Kidney (tissue), 14 donors: ENCODE measurements around the gene EGLN2. TPM values are rescaled to one million over a fixed set of nuclear protein-coding genes. Genes with fewer than 3 reads are reported as not detected.
A peak's percentile ranks its signal among the peaks of the same experiment; 100 is the strongest.

Source experiments
- DNase-seq, 5 donors: peaks; one replicate each; pipeline ENCODE4 v3.0.0-alpha.2; 2013 to 2020
- FAIRE-seq: peaks from 2 replicates; lab custom pipeline; 2012; peaks lifted over from hg19 to GRCh38; lab: Jason Lieb, UNC
- H3K27ac ChIP-seq, 2 donors: one replicate each; pipeline ENCODE4 v1.7.0; 2013; ENCODE audit warnings: low read depth in 2 of 2, low read length in 2 of 2, inconsistent platforms in 1 of 2
- H3K27me3 ChIP-seq: one replicate; pipeline ENCODE4 v1.7.1; 2013; ENCODE audit warnings: low read length, inconsistent platforms; ENCODE audit not compliant: control insufficient read depth, insufficient read depth
- H3K36me3 ChIP-seq, 3 donors: one replicate each; pipeline versions ENCODE4 v1.7.0 to v1.7.1; 2013; ENCODE audit warnings: low read length in 3 of 3, control low read depth in 1 of 3, inconsistent platforms in 1 of 3; ENCODE audit not compliant: insufficient read depth in 3 of 3, control insufficient read depth in 2 of 3
- H3K4me1 ChIP-seq, 3 donors: one replicate each; pipeline versions ENCODE4 v1.7.0 to v1.7.1; 2013; ENCODE audit warnings: low read length in 3 of 3, inconsistent platforms in 1 of 3, low read depth in 1 of 3; ENCODE audit not compliant: control insufficient read depth in 2 of 3, insufficient read depth in 2 of 3
- H3K4me3 ChIP-seq, 3 donors: one replicate each; pipeline versions ENCODE4 v1.7.0 to v1.8.1; 2013; ENCODE audit warnings: low read length in 3 of 3, control low read depth in 1 of 3, inconsistent platforms in 1 of 3
- H3K9ac ChIP-seq, 3 donors: one replicate each; pipeline versions ENCODE4 v1.7.0 to v1.7.1; 2013; ENCODE audit warnings: low read length in 3 of 3, control low read depth in 1 of 3, inconsistent platforms in 1 of 3
- H3K9me3 ChIP-seq, 3 donors: one replicate each; pipeline versions ENCODE4 v1.7.0 to v1.7.1; 2013; ENCODE audit warnings: low read length in 3 of 3, control low read depth in 1 of 3, inconsistent platforms in 1 of 3; ENCODE audit not compliant: control insufficient read depth in 2 of 3, insufficient read depth in 1 of 3
- CTCF ChIP-seq: IDR thresholded peaks from 3 replicates; pipeline ENCODE4 v1.5.1; 2012; ENCODE audit warnings: mild to moderate bottlenecking, moderate library complexity, borderline replicate concordance; ENCODE audit not compliant: insufficient read depth; ENCODE audit errors: extremely low read depth
- intact Hi-C: fragments of 100-400 bp; cut with DNase I; formaldehyde crosslinking; loops from one replicate; pipeline ENCODE4 v1.11.1; 2022
- polyA plus RNA-seq: library from polyadenylated mRNA; stranded (reverse); fragments of 350-450 nt; fragmentation: Illumina TruSeq; extraction: RNeasy Lipid Tissue Mini Kit (QIAGEN cat#74804); gene quantifications from one replicate; pipeline ENCODE4 v1.2.3, GENCODE V29; 2014; ENCODE audit warnings: low read depth, low replicate concordance; ENCODE audit not compliant: insufficient read depth
- total RNA-seq: library from RNA; stranded (reverse); fragmentation: NEBNext Ultra II Directional; extraction: Animal tissue kit (Norgen Biotek cat#: 25700); gene quantifications from one replicate; pipeline ENCODE4 v1.2.1, GENCODE V29; 2021
- donor health status: control.
- donor health status: control.
- donor health status: control.
- donor health status: control.
- donor health status: control.
- donor health status: DM: yes; HTN: yes; CAD: no.
- donor health status: Normal renal cell carcinoma (clear cell type).

The EGLN2 gene
- total and polyA plus RNA-seq, 2 donors from 2014 or later = 96.0 to 96.3 TPM

DNA sequence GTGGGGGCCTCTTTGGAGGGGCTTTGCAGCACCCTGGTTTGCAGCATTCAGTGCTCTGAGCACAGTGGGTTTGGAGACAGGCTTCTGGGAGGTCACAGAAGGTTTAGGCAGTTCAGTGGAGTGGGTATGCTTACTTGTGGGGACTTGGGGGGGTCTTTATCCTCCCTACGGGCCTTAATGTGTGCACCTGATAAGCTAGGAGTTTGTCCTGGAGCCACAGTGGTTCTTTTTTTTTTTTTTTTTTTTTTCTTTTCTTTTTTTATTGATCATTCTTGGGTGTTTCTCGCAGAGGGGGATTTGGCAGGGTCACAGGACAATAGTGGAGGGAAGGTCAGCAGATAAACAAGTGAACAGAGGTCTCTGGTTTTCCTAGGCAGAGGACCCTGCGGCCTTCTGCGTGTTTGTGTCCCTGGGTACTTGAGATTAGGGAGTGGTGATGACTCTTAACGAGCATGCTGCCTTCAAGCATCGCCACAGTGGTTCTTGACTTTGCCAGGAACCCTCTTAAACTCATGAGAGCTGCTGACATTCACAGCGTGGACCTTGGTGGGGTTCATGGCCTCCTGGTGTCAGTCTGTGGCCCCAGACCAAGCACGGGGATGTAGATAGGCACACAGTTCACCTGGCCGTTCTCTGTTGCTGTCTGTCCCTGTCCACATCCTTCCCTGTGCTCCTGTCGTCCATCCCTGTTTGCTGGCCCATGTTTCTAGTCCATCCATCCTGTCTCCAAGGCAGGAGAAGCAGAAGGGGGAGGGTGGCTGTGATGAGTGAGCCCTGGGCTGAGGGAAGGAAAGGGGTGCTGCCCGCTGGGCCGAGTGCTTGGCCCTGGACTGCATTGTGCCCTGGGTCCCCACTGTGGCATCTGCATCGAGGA is 2.7 kb downstream of the EGLN2 start:
- TF ChIP-seq CTCF = no peak
- H3K36me3 ChIP-seq = peaks cover 0 to 6% (median 0%) of the 10 kb centered on the region in 3 donors
- peaks cover 0 to 71% (median 28%) of the 10 kb centered on the region in 3 donors for H3K4me1 ChIP-seq
- no peaks in the 10 kb centered on the region for H3K27me3 ChIP-seq
- peak overlapping the region; percentile 59 to 73 for H3K27ac ChIP-seq
- DNase-seq (peak in 1 of 5 donors; percentile 47), FAIRE-seq (no peak)
- intact Hi-C loops = loop anchor here (10.0 kb wide), 1 partner anchor 137 kb away; no protein-coding TSS in a partner anchor
- peak overlapping the region in 2 of 3 donors; percentile 43 to 74 for H3K4me3 ChIP-seq
- no peaks in the 10 kb centered on the region for H3K9me3 ChIP-seq
- peak overlapping the region in 2 of 3 donors; percentile 3 to 66 for H3K9ac ChIP-seq

DNA sequence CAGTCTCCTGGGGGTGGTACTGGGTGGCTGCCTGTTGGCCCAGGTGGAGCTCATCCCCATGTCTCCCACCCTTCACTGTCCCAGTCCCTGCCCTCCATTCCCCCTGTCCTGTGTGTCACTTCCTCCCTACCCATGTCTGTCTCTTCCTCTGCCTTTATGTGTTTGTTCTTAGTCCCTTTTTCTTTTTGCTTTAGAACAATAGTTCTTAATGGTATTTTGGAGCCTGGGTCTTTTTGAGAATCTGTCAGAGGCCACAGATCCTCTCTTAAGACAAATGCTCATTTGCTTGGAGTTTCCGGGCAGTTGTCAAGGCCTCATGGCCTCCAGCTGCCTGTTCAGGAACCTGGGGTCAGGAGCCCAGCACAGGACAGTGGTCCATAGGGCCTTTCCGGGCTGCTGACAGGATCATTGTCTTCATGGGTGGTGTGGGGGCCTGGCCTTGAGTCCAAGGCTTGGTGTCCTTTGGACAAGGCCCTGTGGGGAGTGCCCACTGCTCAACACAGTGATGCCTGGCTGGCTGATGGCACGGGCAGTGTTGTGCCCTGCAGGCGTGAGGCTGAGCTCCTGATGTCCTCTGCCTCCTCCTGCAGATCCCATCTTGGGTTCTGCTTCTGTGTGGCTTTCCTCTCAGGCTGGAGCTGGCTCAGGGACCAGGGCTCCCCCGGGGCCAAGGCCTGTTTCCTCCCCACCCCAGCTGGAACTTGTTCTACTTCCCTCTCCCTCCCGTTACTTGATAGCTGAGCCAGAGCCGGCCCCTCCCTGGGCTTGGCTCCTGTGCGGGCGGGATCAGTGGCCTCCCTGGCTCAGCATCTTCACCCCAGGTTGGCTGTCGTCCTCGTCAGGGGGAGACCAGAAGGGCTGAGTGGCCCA is 3.5 kb downstream of the EGLN2 start:
- no peaks in the 10 kb centered on the region for H3K27me3 ChIP-seq
- H3K36me3 ChIP-seq = peaks cover 0 to 6% (median 4%) of the 10 kb centered on the region in 3 donors
- peak overlapping the region; percentile 73 to 83 for H3K27ac ChIP-seq
- H3K4me3 ChIP-seq = peak overlapping the region in 2 of 3 donors; percentile 15 to 46
- intact Hi-C loops = loop anchor here (10.0 kb wide), 1 partner anchor 138 kb away; no protein-coding TSS in a partner anchor
- H3K4me1 ChIP-seq = peaks cover 0 to 76% (median 34%) of the 10 kb centered on the region in 3 donors
- DNase-seq (peak in 2 of 5 donors; percentile 40 to 51), FAIRE-seq (no peak)
- no peak for TF ChIP-seq CTCF
- H3K9ac ChIP-seq = peak overlapping the region in 2 of 3 donors; percentile 8 to 66
- no peaks in the 10 kb centered on the region for H3K9me3 ChIP-seq

- peak in 1 of 5 donors; percentile 48 for DNase-seq
- TF ChIP-seq CTCF = no peak
- FAIRE-seq = no peak
- Histone ChIP-seq H3K4me1 (peaks cover 0 to 70% (median 34%) of the 10 kb centered on the region in 3 donors), H3K36me3 (peaks cover 0 to 10% (median 7%) of the 10 kb centered on the region in 3 donors), H3K9me3 (no peaks in the 10 kb centered on the region), H3K27me3 (no peaks in the 10 kb centered on the region), H3K27ac (peak overlapping the region; percentile 73 to 83), H3K9ac (peak overlapping the region in 1 of 3 donors; percentile 66), H3K4me3 (peak overlapping the region in 2 of 3 donors; percentile 6 to 46)
- intact Hi-C loops = loop anchor here (10.0 kb wide), 1 partner anchor 139 kb away; no protein-coding TSS in a partner anchor
Observed at GRCh38 chr19:40803170-40803856, 4.3 kb downstream of the EGLN2 start.
